ENCODE data around the gene TPST1.
A peak's percentile ranks its signal among the peaks of the same experiment; 100 is the strongest.

Gene TPST1

DNA sequence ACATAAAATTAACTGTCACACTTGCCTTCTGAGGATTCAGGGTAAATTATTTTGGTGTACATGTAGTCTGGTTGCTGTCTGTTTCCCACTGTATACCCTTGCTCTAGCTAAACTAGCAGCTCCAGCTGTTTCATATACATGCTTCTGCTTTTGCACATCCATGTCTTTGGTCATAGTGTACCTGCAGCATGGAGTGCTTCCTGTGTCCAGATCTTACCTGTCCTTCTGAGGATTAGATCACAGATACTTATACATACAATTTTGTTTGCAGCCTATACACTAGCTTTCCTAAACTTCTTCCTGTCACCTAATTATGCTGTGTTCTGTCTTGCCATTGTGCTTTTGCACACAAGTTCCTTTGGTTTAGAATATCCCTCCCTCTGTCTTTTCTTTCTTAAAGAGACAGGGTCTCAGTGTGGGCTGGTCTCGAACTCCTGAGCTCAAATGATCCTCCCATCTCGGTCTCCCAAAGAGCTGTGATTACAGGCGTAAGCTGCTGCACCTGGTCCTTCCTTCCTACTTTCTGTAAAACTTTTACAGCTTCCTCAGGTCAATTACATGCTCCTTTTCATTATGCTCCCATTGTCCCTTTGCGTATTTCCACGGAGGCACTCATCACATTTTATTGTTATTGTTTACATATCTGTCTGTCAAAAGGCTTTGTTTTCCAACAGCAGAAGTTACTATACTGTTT is 33.8 kb downstream of the TPST1 start:
- DNase-seq (ENCODE audit: low read depth): no peak

- peak; percentile 30 for DNase-seq (ENCODE audit: low read depth)
Observed at GRCh38 chr7:66239467-66239856, 34.3 kb downstream of the TPST1 start.

GRCh38 chr7:66245008-66245407 is 39.9 kb downstream of the TPST1 start:
- no peak for DNase-seq (ENCODE audit: low read depth)

GRCh38 chr7:66246554-66247171 is 41.5 kb downstream of the TPST1 start:
- DNase-seq (ENCODE audit: low read depth): no peak

DNA sequence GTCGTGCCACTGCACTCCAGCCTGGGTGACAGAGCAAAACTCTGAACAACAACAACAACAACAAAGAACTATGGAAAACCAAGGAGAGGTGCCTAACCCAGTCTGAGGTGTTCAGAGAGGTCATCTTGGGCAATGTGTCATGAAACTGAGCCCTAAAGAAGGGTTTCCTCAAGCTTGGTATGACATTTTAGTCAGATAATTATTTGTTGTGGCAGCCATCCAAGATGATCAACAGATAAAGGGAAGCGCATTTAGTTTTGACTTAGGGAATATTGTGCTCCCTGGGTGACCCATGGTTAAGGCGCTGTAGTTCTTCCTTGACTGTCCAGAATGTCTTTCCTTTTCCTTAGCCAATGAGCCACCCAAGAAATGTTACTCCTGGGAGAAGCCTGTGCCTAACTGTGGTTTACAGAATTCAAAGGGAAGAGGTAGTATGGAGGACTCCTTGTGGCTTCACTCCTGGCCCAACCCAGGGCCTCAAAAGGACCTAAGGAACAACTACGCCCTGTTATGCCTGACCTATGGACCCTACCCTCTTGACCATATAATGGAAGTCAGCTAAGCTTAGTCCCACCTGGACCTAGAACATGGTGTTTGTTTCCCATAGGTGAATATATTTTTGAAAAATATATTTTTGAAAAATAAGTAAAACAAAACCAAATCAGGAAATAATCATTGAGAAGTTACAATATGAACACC is 42.4 kb downstream of the TPST1 start:
- DNase-seq (ENCODE audit: low read depth): peak; percentile 54

GRCh38 chr7:66250711-66251110 is 45.6 kb downstream of the TPST1 start:
- DNase-seq (ENCODE audit: low read depth): peak; percentile 83

DNA sequence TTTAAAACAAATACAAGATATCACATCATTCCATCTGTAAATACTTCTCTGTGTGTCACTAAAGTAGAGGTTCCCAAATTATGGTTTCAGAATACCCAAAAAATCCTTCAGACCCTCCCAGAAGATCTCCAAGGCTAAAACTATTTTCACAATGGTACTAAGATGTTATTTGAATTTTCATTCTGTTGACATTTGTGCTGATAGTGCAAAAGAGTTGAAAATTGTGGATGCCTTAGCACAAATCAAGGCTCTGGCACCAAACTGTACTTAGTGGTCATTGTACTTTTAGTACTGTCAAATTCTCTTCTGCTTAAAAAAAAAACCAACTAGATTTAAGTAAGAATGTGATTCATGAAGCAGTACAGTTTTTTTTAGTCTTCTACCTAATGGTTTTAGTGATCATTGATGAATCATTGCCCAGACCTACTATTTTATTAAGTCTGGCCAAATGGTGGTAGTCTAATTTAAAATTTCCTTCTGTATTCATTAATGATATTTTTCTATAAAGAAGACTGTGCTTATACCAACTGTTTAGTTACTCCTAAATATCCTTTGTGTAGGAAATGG is 50.5 kb downstream of the TPST1 start:
- peak; percentile 49 for DNase-seq (ENCODE audit: low read depth)

GRCh38 chr7:66256281-66256680 is 51.1 kb downstream of the TPST1 start:
- DNase-seq (ENCODE audit: low read depth): no peak

GRCh38 chr7:66257481-66257880 is 52.3 kb downstream of the TPST1 start:
- DNase-seq (ENCODE audit: low read depth): no peak

GRCh38 chr7:66258409-66258808 is 53.3 kb downstream of the TPST1 start:
- DNase-seq (ENCODE audit: low read depth): no peak

DNA sequence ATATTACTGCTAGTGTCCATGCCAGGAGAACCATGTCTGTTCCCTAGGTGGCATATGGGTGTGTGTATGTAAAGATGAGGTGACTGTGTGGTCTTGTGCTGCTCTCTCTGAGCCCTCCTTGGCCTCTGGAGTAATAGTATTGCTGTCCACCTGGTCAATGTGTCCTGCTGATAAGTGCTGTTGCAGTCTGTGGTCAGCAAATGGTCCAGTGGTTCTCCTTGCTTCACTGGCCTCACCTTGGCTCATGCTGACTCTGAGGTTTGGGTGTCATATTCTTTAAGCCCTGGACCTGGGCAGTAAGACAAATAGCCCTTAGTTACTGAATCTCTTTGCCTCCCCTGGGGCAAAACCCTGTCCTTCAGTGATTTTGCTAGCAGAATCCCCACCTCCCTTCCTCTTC is 56.8 kb downstream of the TPST1 start:
- no peak for DNase-seq (ENCODE audit: low read depth)

DNA sequence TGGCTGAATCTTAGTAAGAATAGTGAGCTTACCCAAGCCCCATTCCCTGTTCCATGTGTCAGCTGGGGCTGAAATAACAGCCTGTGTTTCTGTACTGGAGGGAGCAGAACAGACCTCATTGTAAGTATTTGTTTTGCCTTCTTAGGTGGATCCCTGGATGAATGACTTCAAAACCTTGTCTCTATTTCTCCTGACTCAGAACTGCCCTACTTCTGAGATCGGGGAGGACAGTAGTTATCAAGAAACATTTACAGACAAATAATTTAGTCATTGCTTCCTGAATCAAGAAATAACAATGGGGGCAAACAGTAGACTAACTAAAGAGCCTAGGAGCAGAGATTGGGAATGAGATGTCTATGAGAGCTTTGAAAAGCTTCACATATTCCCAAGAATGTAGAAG is 58.8 kb downstream of the TPST1 start:
- DNase-seq (ENCODE audit: low read depth): no peak

- peak; percentile 52 for DNase-seq (ENCODE audit: low read depth)
Observed at GRCh38 chr7:66265566-66265965, 60.4 kb downstream of the TPST1 start.

- peak; percentile 95 for DNase-seq (ENCODE audit: low read depth)
Observed at GRCh38 chr7:66267249-66267648, 62.1 kb downstream of the TPST1 start.

DNA sequence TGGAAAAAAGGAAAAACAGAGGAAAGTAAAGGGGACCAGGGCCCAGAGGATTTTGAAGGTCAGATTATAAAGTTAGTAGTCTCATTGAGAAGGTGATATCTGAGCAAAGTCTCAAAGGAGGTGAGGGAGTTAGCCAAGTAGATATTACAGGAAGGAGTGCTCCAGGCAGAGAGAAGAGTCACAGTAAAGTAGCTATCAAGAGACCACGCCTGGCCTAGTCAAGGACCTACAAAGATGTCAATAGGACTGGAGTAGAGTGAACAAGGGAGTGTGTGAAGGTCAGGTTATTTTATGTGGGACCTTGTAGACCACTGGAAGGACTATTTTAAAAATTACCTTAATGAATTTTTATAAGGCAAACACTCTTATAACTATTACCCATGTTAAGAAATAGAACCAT is 64.8 kb downstream of the TPST1 start:
- DNase-seq (ENCODE audit: low read depth): no peak

GRCh38 chr7:66272321-66272720 is 67.2 kb downstream of the TPST1 start:
- DNase-seq (ENCODE audit: low read depth): no peak

- no peak for DNase-seq (ENCODE audit: low read depth)
Observed at GRCh38 chr7:66276363-66276762, 71.2 kb downstream of the TPST1 start.

DNA sequence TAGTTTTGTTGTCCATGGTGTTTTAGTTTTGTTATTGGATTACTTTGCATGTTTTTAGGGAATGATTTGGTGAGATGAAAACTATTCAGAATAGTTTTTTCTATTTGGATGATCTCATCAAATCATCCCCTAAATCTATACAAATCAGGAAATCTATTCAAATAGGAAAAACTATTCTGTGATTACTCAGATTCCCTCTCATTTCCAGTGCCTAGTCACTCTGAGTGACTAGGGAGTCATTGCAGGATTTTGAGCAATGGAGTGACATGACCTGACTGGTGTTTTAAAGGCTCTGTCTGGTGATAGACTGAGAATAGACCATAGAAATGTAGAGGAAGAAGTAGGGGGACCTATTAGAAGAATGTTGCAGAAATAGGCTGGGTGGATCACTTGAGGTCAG is 72.4 kb downstream of the TPST1 start:
- DNase-seq (ENCODE audit: low read depth): no peak

DNA sequence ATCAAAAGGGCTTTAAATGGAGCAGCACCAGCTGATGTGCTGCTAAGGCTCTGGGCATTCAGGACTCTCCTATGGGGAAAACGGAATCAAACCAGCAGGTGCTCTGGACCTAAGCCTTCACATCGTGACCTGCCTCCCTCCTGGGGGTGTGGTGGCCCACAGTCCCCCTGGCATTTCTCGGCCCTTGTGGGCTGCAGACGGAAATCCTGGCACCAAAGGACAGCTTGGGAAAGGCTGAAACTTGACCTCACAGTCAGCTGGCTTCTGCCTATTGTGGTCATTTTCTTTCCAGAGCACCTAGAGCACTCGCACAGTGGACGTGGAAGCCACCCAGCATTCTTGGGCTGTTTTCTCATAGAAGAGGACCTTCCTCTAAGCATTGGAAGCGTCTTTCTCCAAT is 74.8 kb downstream of the TPST1 start:
- DNase-seq (ENCODE audit: low read depth): no peak

GRCh38 chr7:66281678-66282590 is 76.8 kb downstream of the TPST1 start:
- peak; percentile 99 for DNase-seq (ENCODE audit: low read depth)

GRCh38 chr7:66282591-66282935 is 77.4 kb downstream of the TPST1 start:
- no peak for DNase-seq (ENCODE audit: low read depth)
